Stimulated activated CD4-positive, alpha-beta T cell treated with anti-CD3 and anti-CD28 coated beads, Interleukin-12 subunit alpha, Interleukin-12 subunit beta, amount 100 ng/mL, for 4 hours (primary cell): ENCODE results near the gene TMOD1.
A peak's percentile ranks its signal among the peaks of the same experiment; 100 is the strongest.
"Not testable (repeated sequence)": the region's sequence is repeated elsewhere in the genome, so short reads cannot be mapped to it uniquely, and the experiment has no call there.

Experiments used
- DNase-seq: peaks from one replicate; pipeline ENCODE4 v3.0.0-alpha.2; 2020

Gene TMOD1

GRCh38 chr9:97599314-97599846 lies 97.9 kb downstream of the TMOD1 start:
- no peak for DNase-seq

- DNase-seq = no peak
These were observed 99.2 kb downstream of the TMOD1 start for GRCh38 chr9:97600531-97601227.

GRCh38 chr9:97601228-97601898 lies 99.9 kb downstream of the TMOD1 start:
- DNase-seq = no peak

- no peak for DNase-seq
These were observed 101.0 kb downstream of the TMOD1 start for GRCh38 chr9:97602430-97602829.

- DNase-seq = no peak
These were observed 103.6 kb downstream of the TMOD1 start for GRCh38 chr9:97604901-97605645.

- DNase-seq = peak; percentile 37
These were observed 114.1 kb downstream of the TMOD1 start for GRCh38 chr9:97615439-97616072.

GRCh38 chr9:97617939-97618416 lies 116.5 kb downstream of the TMOD1 start:
- no peak for DNase-seq

GRCh38 chr9:97620063-97620462 lies 118.6 kb downstream of the TMOD1 start:
- DNase-seq = not testable (repeated sequence)

- not testable (repeated sequence) for DNase-seq
These were observed 121.0 kb downstream of the TMOD1 start for GRCh38 chr9:97622483-97622882.

GRCh38 chr9:97623946-97624345 lies 122.5 kb downstream of the TMOD1 start:
- no peak for DNase-seq

GRCh38 chr9:97625620-97626019 lies 124.2 kb downstream of the TMOD1 start:
- no peak for DNase-seq

- no peak for DNase-seq
These were observed 126.2 kb downstream of the TMOD1 start for GRCh38 chr9:97627624-97628023.

GRCh38 chr9:97628668-97629067 lies 127.2 kb downstream of the TMOD1 start:
- DNase-seq = no peak

- DNase-seq = no peak
These were observed 127.7 kb downstream of the TMOD1 start for GRCh38 chr9:97629156-97629555.

- no peak for DNase-seq
These were observed 129.1 kb downstream of the TMOD1 start for GRCh38 chr9:97630591-97630990.

GRCh38 chr9:97632248-97632984 lies 130.9 kb downstream of the TMOD1 start:
- DNase-seq = peak; percentile 19

GRCh38 chr9:97632985-97633858 lies 131.8 kb downstream of the TMOD1 start, which contains the start of the genes NCBP1 and TSTD2:
Gene NCBP1 (plus strand): TSS chr9:97633821. CDS start chr9:97633882, 61 bp downstream.
Gene TSTD2 (minus strand): TSS chr9:97633368. CDS start chr9:97627562, 5,806 bp downstream.
- peak; percentile 92 for DNase-seq

GRCh38 chr9:97633859-97634490 lies 132.5 kb downstream of the TMOD1 start:
- DNase-seq = no peak

- DNase-seq = no peak
These were observed 133.6 kb downstream of the TMOD1 start for GRCh38 chr9:97635026-97635425.

- DNase-seq = no peak
These were observed 135.4 kb downstream of the TMOD1 start for GRCh38 chr9:97636903-97637302.
